ENCODE measurements around the gene TRIM3. TPM values are rescaled to one million over a fixed set of nuclear protein-coding genes. Genes with fewer than 3 reads are reported as not detected.

TRIM3 gene
- total RNA-seq, 1 experiment from 2014 or later, result 10.4 TPM

DNA sequence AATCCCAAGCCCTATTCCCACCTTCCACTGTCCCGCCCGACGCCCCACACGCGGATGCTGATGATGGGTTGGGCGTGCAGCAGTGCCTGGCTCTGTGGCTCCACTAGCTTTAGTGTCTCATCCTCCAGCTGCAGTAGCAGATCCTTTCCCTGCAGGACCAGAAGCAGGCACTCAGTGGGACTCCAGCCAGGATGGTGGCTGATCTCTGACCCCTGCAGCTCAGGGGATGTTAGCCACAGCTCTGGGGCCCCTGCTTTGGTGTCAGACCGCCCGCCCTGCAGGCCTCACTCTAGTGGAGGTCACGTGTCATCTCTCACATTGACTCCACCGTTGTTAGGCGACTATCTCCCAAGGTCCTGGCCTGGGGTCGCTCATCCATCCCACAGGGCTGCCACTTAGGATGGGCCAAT lies 71.7 kb downstream of the TRIM3 start:
- no peak for DNase-seq (ENCODE audit: low read depth)

DNA sequence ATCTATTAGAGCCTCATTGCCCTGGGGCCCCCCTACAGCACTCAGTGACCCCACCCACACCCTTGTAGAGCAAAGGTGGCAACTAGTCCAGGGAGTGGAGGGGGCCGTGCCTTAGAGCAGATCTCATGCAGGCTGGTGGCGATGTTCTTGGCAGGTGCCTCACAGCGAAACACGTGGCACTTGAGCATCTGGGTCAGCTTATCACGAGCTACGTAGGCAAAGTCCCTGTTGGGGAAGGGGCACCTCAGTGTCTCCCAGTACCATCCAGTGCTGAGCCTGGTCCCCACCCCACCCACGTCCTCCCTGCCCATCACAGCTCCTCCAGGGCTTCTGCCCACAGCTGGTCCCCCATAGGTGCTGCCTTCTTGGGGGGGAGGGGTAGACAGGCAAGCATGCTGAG lies 72.3 kb downstream of the TRIM3 start:
- no peak for DNase-seq (ENCODE audit: low read depth)

DNA sequence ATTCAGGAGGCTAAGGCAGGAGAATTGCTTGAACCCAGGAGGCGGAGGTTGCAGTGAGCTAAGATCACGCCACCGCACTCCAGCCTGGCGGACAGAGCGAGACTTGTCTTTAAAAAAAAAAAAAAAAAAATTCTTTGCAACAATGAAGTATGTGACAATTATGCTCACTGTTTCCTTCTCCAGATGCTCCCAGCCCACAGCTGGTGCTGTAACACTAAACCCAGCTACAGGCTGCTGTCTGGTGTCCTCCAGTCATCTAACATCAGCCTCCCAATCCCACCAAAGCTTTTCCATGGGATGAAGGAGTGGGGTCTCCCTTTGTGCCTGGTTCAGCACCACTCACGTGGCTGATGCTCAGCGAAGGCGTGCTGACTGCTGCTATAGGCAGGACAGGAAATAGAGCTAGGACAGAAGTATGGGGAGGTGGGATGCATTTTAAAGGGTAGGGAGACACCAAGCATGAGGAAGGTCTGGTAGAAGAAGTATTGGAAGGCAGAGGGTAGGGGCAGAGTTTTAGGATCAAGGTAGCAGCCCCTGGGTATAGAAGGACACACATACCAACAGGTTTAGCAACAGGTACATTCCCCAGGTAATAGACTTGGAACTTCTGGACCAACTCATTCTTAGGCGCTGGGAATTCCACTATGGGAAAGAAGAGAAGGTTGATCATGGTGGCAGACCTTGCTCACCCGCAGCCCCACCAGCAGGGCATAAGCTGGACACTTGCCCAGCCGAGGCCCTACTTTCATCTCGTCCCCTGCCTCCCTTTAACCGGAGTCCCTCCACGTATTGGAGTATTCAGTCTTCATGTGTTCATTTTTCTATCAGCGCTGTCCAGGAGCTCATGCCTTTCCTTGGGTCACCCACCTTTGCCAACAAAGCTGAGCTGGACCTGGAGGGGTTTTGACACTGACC lies 73.1 kb downstream of the TRIM3 start:
- no peak for DNase-seq (ENCODE audit: low read depth)

Other genes starting within 250 kb of the TRIM3 start
- 7.0 and 11.3 TPM in 2 replicates for gene FHIP1B, start 239.3 kb downstream of the TRIM3 start, total RNA-seq (2014; rRNA removed; shearing (Covaris generic))
- gene CNGA4, start 234.9 kb downstream of the TRIM3 start, total RNA-seq (2014; rRNA removed; shearing (Covaris generic)), result not detected in 2 replicates
- gene CCKBR, start 214.1 kb downstream of the TRIM3 start, total RNA-seq (2014; rRNA removed; shearing (Covaris generic)), result 0.86 TPM in 1 of 2 replicates, not detected in the other
- gene CAVIN3, start 153.4 kb downstream of the TRIM3 start, total RNA-seq (2014; rRNA removed; shearing (Covaris generic)), result 114 and 146 TPM in 2 replicates
- gene SMPD1, start 83.5 kb downstream of the TRIM3 start, total RNA-seq (2014; rRNA removed; shearing (Covaris generic)), result 105 and 124 TPM in 2 replicates
- 16.5 and 24.4 TPM in 2 replicates for gene APBB1, start 54.8 kb downstream of the TRIM3 start, total RNA-seq (2014; rRNA removed; shearing (Covaris generic))
- not detected in 2 replicates for gene HPX, start 33.0 kb downstream of the TRIM3 start, total RNA-seq (2014; rRNA removed; shearing (Covaris generic))
- 66.8 and 84.0 TPM in 2 replicates for gene ARFIP2, start 7.4 kb upstream of the TRIM3 start, total RNA-seq (2014; rRNA removed; shearing (Covaris generic))
- gene TIMM10B, start 7.6 kb upstream of the TRIM3 start, total RNA-seq (2014; rRNA removed; shearing (Covaris generic)), result 36.6 and 53.2 TPM in 2 replicates
- 1.3 and 1.4 TPM in 2 replicates for gene DNHD1, start 23.3 kb upstream of the TRIM3 start, total RNA-seq (2014; rRNA removed; shearing (Covaris generic))
- gene RRP8, start 129.7 kb upstream of the TRIM3 start, total RNA-seq (2014; rRNA removed; shearing (Covaris generic)), result 18.0 and 18.8 TPM in 2 replicates
- gene ILK, start 129.8 kb upstream of the TRIM3 start, total RNA-seq (2014; rRNA removed; shearing (Covaris generic)), result 152 and 201 TPM in 2 replicates
- gene TAF10, start 138.3 kb upstream of the TRIM3 start, total RNA-seq (2014; rRNA removed; shearing (Covaris generic)), result 108 and 133 TPM in 2 replicates
- gene TPP1, start 145.5 kb upstream of the TRIM3 start, total RNA-seq (2014; rRNA removed; shearing (Covaris generic)), result 57.4 and 94.6 TPM in 2 replicates
- 4.6 and 8.8 TPM in 2 replicates for gene DCHS1, start 181.9 kb upstream of the TRIM3 start, total RNA-seq (2014; rRNA removed; shearing (Covaris generic))
- gene MRPL17, start 209.4 kb upstream of the TRIM3 start, total RNA-seq (2014; rRNA removed; shearing (Covaris generic)), result 125 and 132 TPM in 2 replicates